Adrenal gland (tissue), 12 donors: ENCODE measurements around the gene KIF6. TPM values are rescaled to one million over a fixed set of nuclear protein-coding genes. Genes with fewer than 3 reads are reported as not detected.

Source experiments
- DNase-seq, 7 donors: peaks; one replicate each; pipeline ENCODE4 v3.0.0-alpha.2; 2019 to 2020
- H3K27ac ChIP-seq, 5 donors: fragments of 200-600 bp; sonication (generic) in 4 of 5; 1 replicate in 3 of 5; 2 replicates in 2 of 5; pipeline versions ENCODE4 v1.5.1 to v1.8.0; 2016 to 2020; ENCODE audit warnings: mild to moderate bottlenecking in 1 of 5
- H3K27me3 ChIP-seq: fragments of 200-600 bp; 2 replicates; pipeline ENCODE4 v1.8.0; 2021
- H3K36me3 ChIP-seq, 2 donors: fragments of 200-600 bp; replicated peaks in 1 of 2; 1 replicate in 1 of 2; 2 replicates in 1 of 2; pipeline versions ENCODE4 v1.5.1 to v1.8.0; 2018 to 2022
- H3K4me1 ChIP-seq, 2 donors: fragments of 200-600 bp; replicated peaks in 1 of 2; 1 replicate in 1 of 2; 2 replicates in 1 of 2; pipeline versions ENCODE4 v1.5.1 to v1.8.0; 2018 to 2021
- H3K4me3 ChIP-seq, 4 donors: fragments of 200-600 bp; sonication (generic) in 3 of 4; one replicate each; pipeline ENCODE4 v1.5.1; 2016 to 2018
- H3K9me3 ChIP-seq, 3 donors: fragments of 200-600 bp; sonication (generic) in 1 of 3; replicated peaks in 1 of 3; 1 replicate in 2 of 3; 2 replicates in 1 of 3; pipeline versions ENCODE4 v1.5.1 to v1.8.0; 2016 to 2021
- POLR2A ChIP-seq, 2 donors: fragments of 450-650 bp; IDR thresholded peaks; one replicate each; pipeline ENCODE4 v1.6.1; 2017; ENCODE audit warnings: antibody characterized with exemption in 2 of 2, mild to moderate bottlenecking in 2 of 2, moderate library complexity in 1 of 2
- WGBS, 4 donors: extraction: QIAGEN DNeasy Blood & Tissue Kit in 2 of 4; methylation state at CpG; one replicate each; pipeline versions ENCODE4 v1.1.5 to v1.1.7; 2013 to 2017; 5-methylcytosine and 5-hydroxymethylcytosine counted together
- intact Hi-C, 2 donors: fragments of 100-400 bp; cut with DNase I; formaldehyde crosslinking; loops; one replicate each; pipeline versions ENCODE4 v1.14.1 to v1.15.0; 2022 to 2023
- polyA plus RNA-seq, 3 donors: library from polyadenylated mRNA; stranded (reverse); fragments of 200-250 nt in 2 of 3; fragments of 350-450 nt in 1 of 3; fragmentation: Illumina TruSeq in 1 of 3; extraction: RNeasy Lipid Tissue Mini Kit (QIAGEN cat#74804) in 1 of 3; gene quantifications; one replicate each; pipeline ENCODE4 v1.2.3, GENCODE V29; 2013 to 2014
- total RNA-seq, 9 donors: library from RNA; depleted of rRNA in 4 of 9; stranded (reverse); fragments of >200 nt in 4 of 9; fragments of 120-200 nt in 1 of 9; fragmentation: NEBNext Ultra II Directional in 1 of 9; extraction: Animal tissue kit (Norgen Biotek cat#: 25700) in 1 of 9; gene quantifications; one replicate each; pipeline versions ENCODE4 v1.1.0 to v1.2.4, GENCODE V29; 2013 to 2023
- TF ChIP-seq, protein P1 (sequence below), 6 experiments: fragments of 450-650 bp in 4 of 6; fragments of 200-600 bp in 2 of 6; sonication (generic) in 1 of 6; IDR thresholded peaks; 1 replicate in 5 of 6; 2 replicates in 1 of 6; pipeline versions ENCODE4 v1.5.1 to v1.8.0; 2016 to 2021; ENCODE audit warnings: antibody characterized with exemption in 6 of 6, mild to moderate bottlenecking in 2 of 6, moderate library complexity in 1 of 6
- donor health status: healthy with polysubstance abuse.
- donor health status: Bipolar disorder and iron deficiency.
- donor health status: DM: yes; HTN: yes; CAD: no.
- donor health status: DM: no; HTN: no; CAD: no.
- donor health status: DM: no; HTN: no; CAD: no.
- donor health status: DM: yes; HTN: yes; CAD: no.

The KIF6 gene
- total and polyA plus RNA-seq, 12 donors: 0.52 to 4.2 (median 0.73) TPM

DNA sequence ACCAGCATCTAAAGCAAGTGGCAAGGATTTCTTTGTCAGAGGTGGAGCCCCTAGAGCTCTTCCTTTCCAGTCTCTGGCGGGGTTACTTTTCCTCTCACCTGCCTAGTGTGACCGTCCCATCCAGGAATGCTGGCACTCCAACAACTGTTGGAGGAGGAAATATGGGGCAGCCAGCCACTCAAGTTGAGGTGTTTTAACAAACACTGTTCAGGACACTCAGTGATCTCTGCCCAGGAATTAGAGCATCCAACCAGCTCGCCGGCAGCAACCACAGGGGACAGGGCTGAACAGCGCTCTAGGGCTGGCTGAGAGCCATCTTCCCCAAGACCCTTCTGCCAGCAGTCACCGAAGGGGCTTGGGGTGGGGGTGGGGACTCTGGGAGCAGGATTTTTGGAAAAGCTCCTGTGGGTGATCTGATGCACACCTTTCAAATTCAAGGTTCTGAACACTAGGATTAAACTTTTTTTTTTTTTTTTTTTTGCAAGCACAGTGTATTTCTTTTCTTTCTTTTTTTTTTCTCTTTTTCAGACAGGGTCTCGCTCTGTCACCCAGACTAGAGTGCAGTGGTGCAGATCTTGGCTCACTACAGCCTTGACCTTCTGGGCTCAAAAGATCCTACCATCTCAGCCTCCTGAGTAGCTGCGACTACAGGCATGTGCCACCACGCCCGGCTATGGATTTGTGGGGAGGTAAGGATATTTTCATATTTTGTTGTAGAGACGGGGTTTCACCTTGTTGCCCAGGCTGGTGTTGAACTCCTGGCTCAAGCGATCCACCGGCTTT lies 374.3 kb downstream of the KIF6 start:
- H3K27ac ChIP-seq: no peak overlapping the region
- DNase-seq: no peak
- intact Hi-C loops: no loop called here

DNA sequence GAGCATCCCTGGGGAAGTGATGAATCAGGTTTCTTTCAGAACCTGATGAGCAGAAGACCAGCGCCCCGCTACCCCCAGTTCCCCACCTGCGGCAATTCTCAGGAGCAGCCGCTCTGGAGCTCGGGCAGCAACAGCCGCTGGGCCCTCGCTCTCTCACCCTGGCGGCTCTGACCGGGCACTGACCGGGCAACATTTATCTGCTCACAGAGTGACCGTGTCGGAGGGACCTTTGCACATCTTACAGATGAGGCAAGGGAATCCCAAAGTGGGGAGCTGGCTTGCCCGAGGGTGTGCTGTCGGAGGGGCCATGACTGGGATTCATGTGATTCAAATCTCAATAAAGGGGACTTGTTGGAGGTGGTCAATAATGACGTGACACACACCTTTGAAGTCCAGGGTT lies 376.5 kb downstream of the KIF6 start:
- TF ChIP-seq, protein P1, sequence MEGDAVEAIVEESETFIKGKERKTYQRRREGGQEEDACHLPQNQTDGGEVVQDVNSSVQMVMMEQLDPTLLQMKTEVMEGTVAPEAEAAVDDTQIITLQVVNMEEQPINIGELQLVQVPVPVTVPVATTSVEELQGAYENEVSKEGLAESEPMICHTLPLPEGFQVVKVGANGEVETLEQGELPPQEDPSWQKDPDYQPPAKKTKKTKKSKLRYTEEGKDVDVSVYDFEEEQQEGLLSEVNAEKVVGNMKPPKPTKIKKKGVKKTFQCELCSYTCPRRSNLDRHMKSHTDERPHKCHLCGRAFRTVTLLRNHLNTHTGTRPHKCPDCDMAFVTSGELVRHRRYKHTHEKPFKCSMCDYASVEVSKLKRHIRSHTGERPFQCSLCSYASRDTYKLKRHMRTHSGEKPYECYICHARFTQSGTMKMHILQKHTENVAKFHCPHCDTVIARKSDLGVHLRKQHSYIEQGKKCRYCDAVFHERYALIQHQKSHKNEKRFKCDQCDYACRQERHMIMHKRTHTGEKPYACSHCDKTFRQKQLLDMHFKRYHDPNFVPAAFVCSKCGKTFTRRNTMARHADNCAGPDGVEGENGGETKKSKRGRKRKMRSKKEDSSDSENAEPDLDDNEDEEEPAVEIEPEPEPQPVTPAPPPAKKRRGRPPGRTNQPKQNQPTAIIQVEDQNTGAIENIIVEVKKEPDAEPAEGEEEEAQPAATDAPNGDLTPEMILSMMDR (IDR thresholded peaks at IDR 0.05): no peak
- 84 to 92% (median 91%) methylated on average over 12 to 15 of the region's 15 CpGs for WGBS, 4 donors
- H3K4me3 ChIP-seq: no peak overlapping the region
- no peaks in the 10 kb centered on the region for H3K4me1 ChIP-seq
- no peaks in the 10 kb centered on the region for H3K36me3 ChIP-seq
- DNase-seq: no peak
- H3K27ac ChIP-seq: no peak overlapping the region
- intact Hi-C loops: loop anchor here in 1 of 2 donors (10.0 kb wide), 1 partner anchor 956 kb away; no protein-coding TSS in a partner anchor
- H3K27me3 ChIP-seq: no peaks in the 10 kb centered on the region
- no peaks in the 10 kb centered on the region for H3K9me3 ChIP-seq

More for the DNA sequence above, 374.3 kb downstream of the KIF6 start:
- Histone ChIP-seq H3K27me3 (no peaks in the 10 kb centered on the region), H3K36me3 (no peaks in the 10 kb centered on the region), H3K4me1 (no peaks in the 10 kb centered on the region), H3K4me3 (no peak overlapping the region), H3K9me3 (no peaks in the 10 kb centered on the region)
- WGBS, 4 donors: 88 to 97% (median 93%) methylated on average over 11 to 13 of the region's 13 CpGs
- TF ChIP-seq, protein P1 (IDR thresholded peaks at IDR 0.05): no peak
- TF ChIP-seq POLR2A (IDR thresholded peaks at IDR 0.05): no peak

DNA sequence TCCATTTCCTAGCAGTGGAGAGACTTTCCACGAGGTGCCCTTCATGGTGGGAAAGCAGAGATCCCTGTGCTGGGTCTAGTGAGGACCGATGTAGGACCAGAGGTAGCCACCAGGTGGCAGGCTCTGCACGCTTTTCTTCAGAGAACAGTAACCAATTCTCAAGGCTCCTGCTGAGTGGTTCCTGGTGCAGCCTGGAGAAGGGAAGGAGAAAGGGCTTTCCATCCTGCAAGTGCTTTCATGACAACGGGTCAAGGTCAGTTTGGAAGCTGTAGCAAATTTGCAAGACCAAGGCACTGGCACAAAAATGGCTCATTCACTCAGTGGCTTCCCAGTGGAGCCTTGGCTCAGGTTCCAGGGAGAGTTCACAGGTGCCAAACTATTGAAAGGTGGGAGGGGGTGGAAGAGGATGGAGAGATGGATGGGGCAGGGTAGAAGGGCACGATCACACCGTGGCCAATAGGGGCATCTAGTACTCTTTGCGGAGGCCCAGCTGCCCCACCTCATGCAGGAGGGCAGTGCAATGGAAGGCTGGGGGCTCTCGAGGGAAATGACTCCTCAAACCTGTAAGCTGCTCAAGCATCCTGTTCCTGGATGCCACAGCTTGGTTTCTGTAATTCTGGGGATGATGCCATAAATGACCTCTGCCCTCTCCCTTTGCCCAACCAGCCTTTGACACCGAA lies 377.2 kb downstream of the KIF6 start:
- WGBS, 4 donors: 34 to 44% (median 36%) methylated on average over 7 to 9 of the region's 9 CpGs
- Histone ChIP-seq H3K9me3 (no peaks in the 10 kb centered on the region), H3K27ac (no peak overlapping the region), H3K36me3 (no peaks in the 10 kb centered on the region), H3K4me1 (peaks cover 0 to 5% of the 10 kb centered on the region in 2 donors), H3K27me3 (no peaks in the 10 kb centered on the region), H3K4me3 (no peak overlapping the region)
- DNase-seq: peak; percentile 64 to 91 (median 83)
- TF ChIP-seq, protein P1 (IDR thresholded peaks at IDR 0.05): peak; percentile 75 to 87 (median 86)
- TF ChIP-seq POLR2A (IDR thresholded peaks at IDR 0.05): no peak
- intact Hi-C loops: loop anchor here in 1 of 2 donors (10.0 kb wide), 1 partner anchor 957 kb away; no protein-coding TSS in a partner anchor

DNA sequence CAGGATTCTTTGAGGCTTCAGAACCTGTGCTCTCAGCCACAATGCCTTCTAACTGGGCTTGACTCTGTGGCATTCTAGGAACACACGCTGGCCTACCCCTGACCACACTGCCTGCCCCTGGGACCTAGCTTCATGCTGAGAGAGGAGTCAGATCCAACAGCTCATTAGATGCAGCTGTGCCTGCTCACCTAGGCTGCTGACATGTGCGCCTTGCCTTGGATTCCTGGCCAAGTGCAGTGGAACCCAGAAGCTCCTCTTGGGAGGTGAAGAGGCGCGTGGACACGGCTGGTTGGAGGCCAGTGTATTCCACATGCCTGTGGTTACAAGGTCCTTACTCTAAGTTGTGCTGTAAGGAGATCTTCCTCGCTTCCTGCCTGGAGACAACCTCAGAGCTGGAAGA lies 378.0 kb downstream of the KIF6 start:
- intact Hi-C loops: loop anchor here in 1 of 2 donors (10.0 kb wide), 1 partner anchor 958 kb away; no protein-coding TSS in a partner anchor
- Histone ChIP-seq H3K27me3 (no peaks in the 10 kb centered on the region), H3K4me3 (no peak overlapping the region), H3K36me3 (no peaks in the 10 kb centered on the region), H3K27ac (no peak overlapping the region), H3K9me3 (no peaks in the 10 kb centered on the region), H3K4me1 (peaks cover 0 to 9% of the 10 kb centered on the region in 2 donors)
- WGBS, 4 donors: 76 to 88% (median 85%) methylated on average over 6 of the region's 6 CpGs
- TF ChIP-seq, protein P1 (IDR thresholded peaks at IDR 0.05): no peak
- no peak for TF ChIP-seq POLR2A (IDR thresholded peaks at IDR 0.05)
- DNase-seq: no peak
